Colonic mucosa (tissue), 4 donors: Measurements from ENCODE around the gene PRAMEF11. TPM values are rescaled to one million over a fixed set of nuclear protein-coding genes. Genes with fewer than 3 reads are reported as not detected.

Source experiments
- DNase-seq: peaks from one replicate; pipeline ENCODE4 v3.0.0-alpha.2; 2020
- H3K27ac ChIP-seq: fragments of 200-600 bp; one replicate; pipeline ENCODE4 v1.8.0; 2021
- H3K27me3 ChIP-seq: fragments of 200-600 bp; one replicate; pipeline ENCODE4 v1.8.0; 2021
- H3K36me3 ChIP-seq: fragments of 200-600 bp; one replicate; pipeline ENCODE4 v1.8.0; 2021
- H3K4me1 ChIP-seq: fragments of 200-600 bp; one replicate; pipeline ENCODE4 v1.8.0; 2021; ENCODE audit warnings: mild to moderate bottlenecking
- H3K4me3 ChIP-seq: fragments of 200-600 bp; one replicate; pipeline ENCODE4 v1.8.0; 2021
- H3K9ac ChIP-seq, 2 donors: one replicate each; pipeline ENCODE4 v1.7.0; 2013; ENCODE audit warnings: control low read depth in 2 of 2, low read depth in 2 of 2, low read length in 2 of 2
- H3K9me3 ChIP-seq: fragments of 200-600 bp; one replicate; pipeline ENCODE4 v1.8.0; 2021
- CTCF ChIP-seq: fragments of 200-600 bp; IDR thresholded peaks from one replicate; pipeline ENCODE4 v1.8.0; 2022; ENCODE audit warnings: antibody characterized with exemption, mild to moderate bottlenecking
- intact Hi-C: fragments of 100-400 bp; cut with DNase I; formaldehyde crosslinking; loops from one replicate; pipeline ENCODE4 v1.14.1; 2022
- total RNA-seq, 2 donors: library from RNA; stranded (reverse); fragmentation: NEBNext Ultra II Directional in 1 of 2; extraction: Animal tissue kit (Norgen Biotek cat#: 25700) in 1 of 2; gene quantifications; one replicate each; pipeline ENCODE4 v1.2.1, GENCODE V29; 2021
- donor health status: healthy.
- donor health status: DM: no; HTN: no; CAD: no.
- donor health status: DM: no; HTN: no; CAD: no.

Gene PRAMEF11
- total RNA-seq, 2 donors from 2014 or later = not detected

- TF ChIP-seq CTCF = no peak
- DNase-seq = no peak
- Histone ChIP-seq H3K9ac (no peak overlapping the region), H3K27me3 (no peaks in the 10 kb centered on the region), H3K4me3 (no peak overlapping the region), H3K27ac (no peak overlapping the region), H3K4me1 (no peaks in the 10 kb centered on the region), H3K9me3 (no peaks in the 10 kb centered on the region), H3K36me3 (no peaks in the 10 kb centered on the region)
- intact Hi-C loops = no loop called here
Measured at GRCh38 chr1:12778907-12779306, 52.3 kb downstream of the PRAMEF11 start.

- no peak overlapping the region for H3K27ac ChIP-seq
- H3K4me3 ChIP-seq = no peak overlapping the region
- H3K4me1 ChIP-seq = no peaks in the 10 kb centered on the region
- H3K36me3 ChIP-seq = no peaks in the 10 kb centered on the region
- no peak for TF ChIP-seq CTCF
- no peaks in the 10 kb centered on the region for H3K27me3 ChIP-seq
- intact Hi-C loops = no loop called here
- H3K9ac ChIP-seq = no peak overlapping the region
- DNase-seq = no peak
- H3K9me3 ChIP-seq = no peaks in the 10 kb centered on the region
Measured at GRCh38 chr1:12778061-12778460, 53.1 kb downstream of the PRAMEF11 start.

GRCh38 chr1:12776801-12777557 is 54.2 kb downstream of the PRAMEF11 start:
- Histone ChIP-seq H3K9me3 (no peaks in the 10 kb centered on the region), H3K9ac (no peak overlapping the region), H3K4me3 (no peak overlapping the region), H3K4me1 (no peaks in the 10 kb centered on the region), H3K36me3 (no peaks in the 10 kb centered on the region), H3K27ac (no peak overlapping the region), H3K27me3 (no peaks in the 10 kb centered on the region)
- no peak for DNase-seq
- intact Hi-C loops = no loop called here
- TF ChIP-seq CTCF = no peak

GRCh38 chr1:12775443-12775842 is 55.8 kb downstream of the PRAMEF11 start:
- Histone ChIP-seq H3K4me3 (no peak overlapping the region), H3K9me3 (no peaks in the 10 kb centered on the region), H3K27me3 (no peaks in the 10 kb centered on the region), H3K27ac (no peak overlapping the region), H3K4me1 (no peaks in the 10 kb centered on the region), H3K9ac (no peak overlapping the region), H3K36me3 (no peaks in the 10 kb centered on the region)
- no peak for DNase-seq
- TF ChIP-seq CTCF = no peak
- intact Hi-C loops = no loop called here

- no peak for DNase-seq
- H3K9me3 ChIP-seq = no peaks in the 10 kb centered on the region
- no peak for TF ChIP-seq CTCF
- no peaks in the 10 kb centered on the region for H3K36me3 ChIP-seq
- H3K4me3 ChIP-seq = no peak overlapping the region
- intact Hi-C loops = no loop called here
- H3K4me1 ChIP-seq = no peaks in the 10 kb centered on the region
- no peak overlapping the region for H3K9ac ChIP-seq
- H3K27ac ChIP-seq = no peak overlapping the region
- no peaks in the 10 kb centered on the region for H3K27me3 ChIP-seq
Measured at GRCh38 chr1:12774801-12775345, 56.3 kb downstream of the PRAMEF11 start.

Other genes with a start within 250 kb of the PRAMEF11 start
- gene DHRS3, start 213.2 kb downstream of the PRAMEF11 start, total RNA-seq = 100 to 1,000 TPM in 1 of 2 donors, 10 to 100 TPM in 1; 69.6 to 120 TPM
- not detected for gene AADACL4, start 187.3 kb downstream of the PRAMEF11 start, total RNA-seq
- gene AADACL3, start 115.3 kb downstream of the PRAMEF11 start, total RNA-seq = not detected
- not detected for gene CFAP107, start 85.2 kb downstream of the PRAMEF11 start, total RNA-seq
- gene PRAMEF12, start 57.7 kb downstream of the PRAMEF11 start, total RNA-seq = not detected
- not detected for gene PRAMEF1, start 40.0 kb downstream of the PRAMEF11 start, total RNA-seq
- not detected for gene HNRNPCL1, start 17.3 kb upstream of the PRAMEF11 start, total RNA-seq
- gene PRAMEF2, start 25.7 kb upstream of the PRAMEF11 start, total RNA-seq = not detected
- gene PRAMEF4, start 54.8 kb upstream of the PRAMEF11 start, total RNA-seq = not detected
- gene PRAMEF10, start 66.9 kb upstream of the PRAMEF11 start, total RNA-seq = not detected
- gene PRAMEF7, start 85.2 kb upstream of the PRAMEF11 start, total RNA-seq = not detected
- gene PRAMEF6, start 116.2 kb upstream of the PRAMEF11 start, total RNA-seq = not detected
- gene PRAMEF27, start 225.2 kb upstream of the PRAMEF11 start, total RNA-seq = not detected
- gene HNRNPCL3, start 229.4 kb upstream of the PRAMEF11 start, total RNA-seq = not detected
- not detected for gene PRAMEF25, start 239.4 kb upstream of the PRAMEF11 start, total RNA-seq